PC-3 (cell line): ENCODE results near the gene INF2. TPM values are rescaled to one million over a fixed set of nuclear protein-coding genes. Genes with fewer than 3 reads are reported as not detected.

Experiments
- ATAC-seq: fragments of 200-7000 bp; cut with Tn5 transposase; 2 replicates; pipeline ENCODE4 v1.9.1; 2020; ENCODE audit warnings: mild to moderate bottlenecking, moderate library complexity
- BruUV-seq: library from RNA; stranded (reverse); fragments of 400-500 nt; replicated peaks from 2 replicates; lab custom pipeline; 2021; lab: Mats Ljungman, UMichigan
- CTCF ChIA-PET: fragments of 300-600 bp; sonication (Branson Sonifier 250); formaldehyde crosslinking; loops from one replicate; lab custom pipeline; 2022; ENCODE audit warnings: antibody characterized with exemption; lab: Charles Lee
- POLR2A ChIA-PET: fragments of 300-600 bp; sonication (Branson Sonifier 250); formaldehyde crosslinking; loops from one replicate; lab custom pipeline; 2022; ENCODE audit warnings: antibody characterized with exemption; ENCODE audit not compliant: unreplicated experiment; lab: Charles Lee
- DNase-seq: peaks from one replicate; pipeline ENCODE4 v3.0.0-alpha.2; 2015
- H2AFZ ChIP-seq: fragments of 300-600 bp; sonication (generic); 2 replicates; pipeline ENCODE4 v1.6.0; 2016; ENCODE audit warnings: antibody characterized with exemption, low read length
- H3F3A ChIP-seq: fragments of 300-600 bp; sonication (generic); one replicate; pipeline ENCODE4 v1.6.0; 2017; ENCODE audit warnings: antibody characterized with exemption, low read length, control low read depth, mild to moderate bottlenecking; ENCODE audit not compliant: unreplicated experiment
- H3K27ac ChIP-seq: fragments of 300-600 bp; sonication (generic); 2 replicates; pipeline ENCODE4 v1.5.1; 2016; ENCODE audit warnings: mild to moderate bottlenecking, low read length
- H3K27me3 ChIP-seq: fragments of 300-600 bp; sonication (generic); 2 replicates; pipeline ENCODE4 v1.6.1; 2016; ENCODE audit warnings: low read length, mixed read lengths
- H3K36me3 ChIP-seq: fragments of 300-600 bp; sonication (generic); 2 replicates; pipeline ENCODE4 v1.6.1; 2016; ENCODE audit warnings: low read depth, mixed run types, low read length, mixed read lengths
- H3K4me1 ChIP-seq: fragments of 300-600 bp; sonication (generic); 2 replicates; pipeline ENCODE4 v1.5.1; 2016; ENCODE audit warnings: low read length; ENCODE audit not compliant: insufficient read depth
- H3K4me2 ChIP-seq: fragments of 300-600 bp; sonication (generic); 2 replicates; pipeline ENCODE4 v1.6.0; 2016; ENCODE audit warnings: low read length
- H3K4me3 ChIP-seq: fragments of 300-600 bp; sonication (generic); 2 replicates; pipeline ENCODE4 v1.5.1; 2016; ENCODE audit warnings: mild to moderate bottlenecking, low read length, mixed read lengths
- H3K79me2 ChIP-seq: fragments of 300-600 bp; sonication (generic); 2 replicates; pipeline ENCODE4 v1.6.1; 2017; ENCODE audit warnings: low read length, mixed read lengths
- H3K9ac ChIP-seq: fragments of 300-600 bp; sonication (generic); 2 replicates; pipeline ENCODE4 v1.6.0; 2016; ENCODE audit warnings: mild to moderate bottlenecking, low read length
- H3K9me2 ChIP-seq: fragments of 300-600 bp; sonication (generic); replicated peaks from 2 replicates; pipeline ENCODE4 v1.6.1; 2016; ENCODE audit warnings: mixed run types, low read length, mixed read lengths
- H3K9me3 ChIP-seq: fragments of 300-600 bp; sonication (generic); 2 replicates; pipeline ENCODE4 v1.6.1; 2016; ENCODE audit warnings: low read length, mixed read lengths
- H4K20me1 ChIP-seq: fragments of 300-600 bp; sonication (generic); 2 replicates; pipeline ENCODE4 v1.6.1; 2016; ENCODE audit warnings: low read length, mixed read lengths
- CTCF ChIP-seq: fragments of 300-600 bp; sonication (generic); conservative IDR thresholded peaks from 2 replicates; pipeline ENCODE4 v1.5.1; 2017; ENCODE audit warnings: antibody characterized with exemption, low read depth, mild to moderate bottlenecking, low read length
- EZH2 ChIP-seq: fragments of 300-600 bp; sonication (generic); IDR thresholded peaks from one replicate; pipeline ENCODE4 v1.6.1; 2017; ENCODE audit warnings: antibody characterized with exemption, mild to moderate bottlenecking, low read length; ENCODE audit not compliant: unreplicated experiment
- EZH2phosphoT487 ChIP-seq: fragments of 300-600 bp; sonication (generic); IDR thresholded peaks from 2 replicates; pipeline ENCODE4 v1.6.1; 2018; ENCODE audit warnings: mild to moderate bottlenecking, antibody characterized with exemption, low read length, borderline replicate concordance
- intact Hi-C: fragments of 100-400 bp; cut with micrococcal nuclease; formaldehyde crosslinking; loops from 2 replicates; pipeline ENCODE4 v1.9.0; 2023
- total RNA-seq: library from RNA; depleted of rRNA; stranded (reverse); fragments of >200 nt; gene quantifications from 2 replicates; pipeline ENCODE4 v1.2.3, GENCODE V29; 2014

INF2 gene
- total RNA-seq, 1 experiment from 2014 or later, result 132 TPM

GRCh38 chr14:104751539-104752422 lies 62.4 kb downstream of the INF2 start:
- TF ChIP-seq EZH2phosphoT487 (no peak), CTCF (no peak), EZH2 (no peak)
- no peak for DNase-seq
- no TSS peak for BruUV-seq
- no peaks in the 10 kb centered on the region for H3K9me3 ChIP-seq
- no peaks in the 10 kb centered on the region for H3K9me2 ChIP-seq
- peak overlapping the region; percentile 64 for H3K4me3 ChIP-seq
- peaks cover 23% of the 10 kb centered on the region for H4K20me1 ChIP-seq
- H3K4me1 ChIP-seq, result peaks cover 37% of the 10 kb centered on the region
- H3K4me2 ChIP-seq, result peak overlapping the region; percentile 85
- peaks cover 9% of the 10 kb centered on the region; the same call in 1 of the 2 replicates for H3K36me3 ChIP-seq
- H3K79me2 ChIP-seq, result peaks cover 38% of the 10 kb centered on the region
- peak overlapping the region; percentile 82 for H3K9ac ChIP-seq
- POLR2A ChIA-PET, result interaction anchor here (0.6 to 1.2 kb wide), 2 partner anchors 75 to 757 kb away, joined by 8 to 18 read pairs; no protein-coding TSS in a partner anchor
- H2AFZ ChIP-seq, result peak overlapping the region; percentile 78
- intact Hi-C loops, result no loop called here
- CTCF ChIA-PET, result interaction anchor here (0.7 kb wide), 1 partner anchor 668 kb away, joined by 3 read pairs; no protein-coding TSS in a partner anchor
- H3K27ac ChIP-seq, result peak overlapping the region; percentile 32
- ATAC-seq, result no peak
- no peaks in the 10 kb centered on the region for H3F3A ChIP-seq
- no peaks in the 10 kb centered on the region for H3K27me3 ChIP-seq

GRCh38 chr14:104752423-104752734 lies 63.0 kb downstream of the INF2 start:
- peak overlapping the region; percentile 64 for H3K4me3 ChIP-seq
- intact Hi-C loops, result no loop called here

More at GRCh38 chr14:104752423-104752734, 63.0 kb downstream of the INF2 start:
- no peak for TF ChIP-seq CTCF
- TF ChIP-seq EZH2, result no peak
- TF ChIP-seq EZH2phosphoT487, result no peak
- no peaks in the 10 kb centered on the region for H3K9me3 ChIP-seq
- peak overlapping the region; percentile 32 for H3K27ac ChIP-seq
- H3F3A ChIP-seq, result no peaks in the 10 kb centered on the region
- peaks cover 44% of the 10 kb centered on the region for H3K79me2 ChIP-seq
- DNase-seq, result no peak
- peaks cover 14% of the 10 kb centered on the region; the same call in 1 of the 2 replicates for H3K36me3 ChIP-seq
- peak; percentile 80 for ATAC-seq
- peaks cover 32% of the 10 kb centered on the region for H3K4me1 ChIP-seq
- no peaks in the 10 kb centered on the region for H3K9me2 ChIP-seq
- peak overlapping the region; percentile 78 for H2AFZ ChIP-seq
- peak overlapping the region; percentile 85 for H3K4me2 ChIP-seq
- H4K20me1 ChIP-seq, result peaks cover 23% of the 10 kb centered on the region
- CTCF ChIA-PET, result interaction anchor here (0.6 kb wide), 2 partner anchors 74 to 218 kb away, joined by 3 read pairs; no protein-coding TSS in a partner anchor
- TSS peak; percentile 31 for BruUV-seq
- no peaks in the 10 kb centered on the region for H3K27me3 ChIP-seq
- H3K9ac ChIP-seq, result peak overlapping the region; percentile 82
- POLR2A ChIA-PET, result interaction anchor here (0.6 to 1.2 kb wide), 3 partner anchors 74 to 758 kb away, joined by 3 to 18 read pairs (median 8); no protein-coding TSS in a partner anchor
